Common myeloid progenitor, CD34-positive (primary cell): ENCODE data around the gene MED29.
A peak's percentile ranks its signal among the peaks of the same experiment; 100 is the strongest.
"Not testable (repeated sequence)": the region's sequence is repeated elsewhere in the genome, so short reads cannot be mapped to it uniquely, and the experiment has no call there.

ENCODE experiments used
- CTCF ChIA-PET: fragments of 350-600 bp; sonication (Branson Sonifier 250); formaldehyde crosslinking; loops from one replicate; lab custom pipeline; 2021; ENCODE audit warnings: antibody characterized with exemption; lab: Charles Lee
- POLR2A ChIA-PET: fragments of 350-600 bp; sonication (Branson Sonifier 250); formaldehyde crosslinking; loops from one replicate; lab custom pipeline; 2021; ENCODE audit warnings: antibody characterized with exemption; lab: Charles Lee
- DNase-seq, 3 donors: peaks; one replicate each; pipeline versions ENCODE4 v3.0.0 to v3.0.0-alpha.2; 2013
- H3K27ac ChIP-seq, 2 experiments: 1 replicate in 1 of 2; 2 replicates in 1 of 2; pipeline ENCODE4 v1.7.0; 2013; ENCODE audit warnings: inconsistent platforms in 2 of 2, low read length in 2 of 2, mild to moderate bottlenecking in 2 of 2, low read depth in 1 of 2, moderate library complexity in 1 of 2; ENCODE audit not compliant: severe bottlenecking in 2 of 2, insufficient read depth in 1 of 2, poor library complexity in 1 of 2
- H3K27me3 ChIP-seq, 5 experiments: replicated peaks in 2 of 5; 1 replicate in 3 of 5; 2 replicates in 2 of 5; pipeline versions ENCODE4 v1.6.1 to v1.7.0; 2013; ENCODE audit warnings: low read length in 4 of 5, mild to moderate bottlenecking in 2 of 5, moderate library complexity in 2 of 5, inconsistent platforms in 1 of 5; ENCODE audit not compliant: insufficient read depth in 5 of 5, control insufficient read depth in 4 of 5
- H3K36me3 ChIP-seq, 4 experiments: 1 replicate in 2 of 4; 2 replicates in 2 of 4; pipeline versions ENCODE4 v1.6.1 to v1.7.0; 2013; ENCODE audit warnings: low read length in 3 of 4, control low read depth in 1 of 4, mild to moderate bottlenecking in 1 of 4; ENCODE audit not compliant: control insufficient read depth in 4 of 4, insufficient read depth in 4 of 4
- H3K4me1 ChIP-seq, 4 experiments: 1 replicate in 3 of 4; 2 replicates in 1 of 4; pipeline versions ENCODE4 v1.6.1 to v1.7.1; 2013; ENCODE audit warnings: low read length in 3 of 4, mild to moderate bottlenecking in 3 of 4, control low read depth in 1 of 4, inconsistent platforms in 1 of 4, moderate library complexity in 1 of 4; ENCODE audit not compliant: control insufficient read depth in 4 of 4, insufficient read depth in 4 of 4; ENCODE audit errors: control extremely low read depth in 1 of 4
- H3K4me3 ChIP-seq, 7 experiments: 1 replicate in 4 of 7; 2 replicates in 3 of 7; pipeline versions ENCODE4 v1.5.1 to v1.7.0; 2013; ENCODE audit warnings: mild to moderate bottlenecking in 7 of 7, low read length in 6 of 7, moderate library complexity in 6 of 7, inconsistent platforms in 2 of 7, low read depth in 2 of 7, control low read depth in 1 of 7; ENCODE audit not compliant: insufficient read depth in 4 of 7, control insufficient read depth in 1 of 7; ENCODE audit errors: extremely low read depth in 1 of 7
- H3K9me3 ChIP-seq, 5 experiments: 1 replicate in 4 of 5; 2 replicates in 1 of 5; pipeline versions ENCODE4 v1.6.1 to v1.7.1; 2013; ENCODE audit warnings: low read length in 4 of 5, mild to moderate bottlenecking in 2 of 5, inconsistent platforms in 1 of 5, low read depth in 1 of 5, moderate library complexity in 1 of 5; ENCODE audit not compliant: control insufficient read depth in 4 of 5, insufficient read depth in 2 of 5; ENCODE audit errors: control extremely low read depth in 1 of 5
- WGBS: methylation state at CpG from one replicate; pipeline ENCODE4 v1.1.5; 2013; ENCODE audit not compliant: insufficient coverage; 5-methylcytosine and 5-hydroxymethylcytosine counted together

MED29 gene

DNA sequence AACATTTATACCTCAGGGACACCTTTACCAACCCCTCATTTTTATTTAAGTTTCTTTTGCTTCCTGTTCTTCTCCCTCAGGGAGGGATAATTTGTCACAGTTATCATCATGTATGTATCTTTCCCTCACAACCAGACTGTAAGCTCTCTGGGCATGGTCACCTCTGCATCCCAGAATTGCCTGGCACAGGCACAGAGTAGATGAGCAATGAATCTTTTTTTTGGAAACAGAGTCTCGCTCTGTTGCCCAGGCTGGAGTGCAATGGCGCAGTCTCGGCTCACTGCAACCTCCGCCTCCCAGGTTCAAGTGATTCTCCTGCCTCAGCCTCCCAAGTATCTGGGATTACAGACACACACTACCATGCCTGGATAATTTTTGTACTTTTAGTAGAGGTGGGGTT lies 11.8 kb upstream of the MED29 start:
- H3K4me1 ChIP-seq, H3K9me3 ChIP-seq, POLR2A ChIA-PET, H3K27ac ChIP-seq, H3K27me3 ChIP-seq, DNase-seq, H3K4me3 ChIP-seq, CTCF ChIA-PET: not testable (repeated sequence)
- 100% methylated on average over 1 of the region's 4 CpGs for WGBS
- H3K36me3 ChIP-seq, result peaks cover 17 to 96% (median 75%) of the 10 kb centered on the region in 4 experiments

DNA sequence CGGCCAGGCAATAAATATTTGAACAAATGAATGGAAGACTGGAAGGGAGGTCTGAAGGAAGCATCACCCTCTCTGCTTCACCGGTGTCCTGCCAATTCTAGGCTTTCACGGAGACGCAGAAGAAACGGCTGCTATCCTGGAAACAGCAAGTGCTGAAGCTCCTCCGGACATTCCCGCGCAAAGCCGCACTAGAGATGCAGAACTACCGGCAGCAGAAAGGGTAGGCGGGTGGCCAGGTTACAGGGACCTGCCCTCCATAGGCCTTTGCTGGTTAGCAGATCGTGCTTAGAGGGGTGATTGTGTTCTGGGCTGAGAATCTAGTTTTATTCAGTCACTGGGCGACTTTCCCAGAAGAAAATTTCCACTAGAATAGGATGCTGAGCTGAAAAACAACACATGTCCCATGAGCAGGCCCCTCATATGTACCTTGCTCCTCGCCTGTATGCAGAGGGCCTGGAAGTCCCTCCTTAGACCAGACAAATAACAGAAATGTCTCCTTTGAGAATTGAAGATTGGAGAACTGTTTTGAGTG lies 11.2 kb upstream of the MED29 start:
- Histone ChIP-seq H3K27ac (no peak overlapping the region), H3K4me3 (no peak overlapping the region), H3K36me3 (peaks cover 18 to 96% (median 76%) of the 10 kb centered on the region in 4 experiments), H3K27me3 (no peaks in the 10 kb centered on the region), H3K4me1 (no peaks in the 10 kb centered on the region), H3K9me3 (no peaks in the 10 kb centered on the region)
- DNase-seq, result no peak
- ChIA-PET CTCF (no interaction called here), POLR2A (no interaction called here)
- WGBS, result 100% methylated on average over 13 of the region's 14 CpGs

DNA sequence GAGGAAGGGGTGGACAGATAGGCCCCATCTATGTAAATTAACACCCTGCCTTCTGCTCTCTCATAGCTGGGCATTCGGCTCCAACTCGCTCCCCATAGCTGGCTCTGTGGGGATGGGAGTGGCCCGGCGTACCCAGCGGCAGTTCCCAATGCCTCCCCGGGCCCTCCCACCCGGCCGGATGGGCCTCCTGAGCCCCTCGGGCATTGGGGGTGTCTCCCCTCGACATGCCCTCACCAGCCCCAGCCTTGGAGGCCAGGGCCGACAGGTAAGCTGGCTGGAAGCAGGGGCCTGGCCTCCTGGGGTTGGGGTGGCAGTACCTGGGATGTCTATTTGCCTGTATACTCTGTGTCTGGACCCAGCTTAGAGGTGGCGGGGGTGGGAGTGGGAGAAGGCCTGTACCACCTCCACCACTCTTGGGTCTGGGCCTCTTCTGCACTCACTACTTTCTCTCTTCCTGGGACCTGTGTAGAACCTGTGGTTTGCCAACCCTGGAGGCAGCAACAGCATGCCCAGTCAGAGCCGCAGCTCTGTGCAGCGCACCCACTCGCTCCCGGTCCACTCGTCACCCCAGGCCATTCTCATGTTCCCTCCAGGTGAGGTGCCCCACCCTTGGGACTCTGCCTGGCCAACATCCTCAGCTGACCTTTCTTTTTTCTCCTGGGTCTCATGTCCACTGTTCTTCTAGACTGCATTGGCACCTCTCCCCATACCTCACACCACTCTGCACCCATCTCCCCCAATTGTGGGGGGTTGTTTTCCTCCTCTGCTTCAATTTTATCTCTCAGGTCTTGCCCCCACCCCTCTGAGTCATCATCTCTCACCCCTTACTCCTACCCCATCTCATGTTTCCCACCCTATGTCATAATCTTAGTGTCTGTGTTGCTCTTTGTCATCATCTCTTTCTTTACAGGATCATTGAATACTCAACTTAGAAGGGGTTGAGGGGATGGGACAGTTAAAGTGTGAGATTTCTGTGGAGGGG lies 10.4 kb upstream of the MED29 start:
- ChIA-PET POLR2A (interaction anchor here (2.1 kb wide), 1 partner anchor 10 kb away, joined by 6 read pairs; the partner anchor contains the start of genes MED29 and PAF1), CTCF (no interaction called here)
- WGBS, result over 99% methylated on average over 15 of the region's 17 CpGs

DNA sequence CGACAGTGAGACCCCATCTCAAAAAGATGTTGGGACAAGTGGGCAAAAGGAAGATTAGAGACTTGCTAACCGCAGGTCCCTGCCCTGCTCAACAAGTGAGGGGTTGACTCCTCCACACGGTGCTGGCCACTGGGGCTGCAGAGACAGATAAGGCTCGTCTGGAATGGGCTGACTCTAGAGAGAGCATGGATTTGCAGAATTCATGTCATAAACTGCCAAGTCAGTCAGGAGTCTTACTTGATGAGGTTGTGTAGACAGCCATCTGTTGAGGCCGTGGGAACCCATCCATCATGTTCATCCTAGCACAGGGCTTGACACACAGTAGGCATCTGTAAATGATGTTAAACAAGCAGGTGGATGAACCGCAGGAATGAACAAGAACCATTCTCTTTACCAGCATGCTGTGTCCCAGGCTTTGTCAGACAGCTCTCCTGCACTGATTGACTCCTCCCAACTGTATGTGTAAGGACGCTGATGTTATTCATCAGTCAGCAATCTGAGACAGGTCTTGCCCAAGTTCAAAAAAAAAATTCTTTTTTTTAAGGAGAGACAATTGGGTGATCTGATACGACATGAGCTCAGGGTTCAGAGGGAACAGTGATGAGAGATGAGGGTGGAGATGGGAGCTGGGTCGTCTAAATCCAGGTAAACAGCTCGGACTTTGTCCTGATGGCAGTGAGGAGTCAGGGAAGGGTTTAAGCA lies 9.1 kb upstream of the MED29 start:
- Histone ChIP-seq H3K9me3 (no peaks in the 10 kb centered on the region), H3K4me1 (no peaks in the 10 kb centered on the region), H3K4me3 (no peak overlapping the region), H3K27me3 (no peaks in the 10 kb centered on the region), H3K27ac (no peak overlapping the region), H3K36me3 (peaks cover 16 to 96% (median 73%) of the 10 kb centered on the region in 4 experiments)
- DNase-seq, result no peak
- ChIA-PET CTCF (interaction anchor here (0.6 to 1.1 kb wide), 2 partner anchors 8 to 19 kb away, joined by 3 read pairs; no protein-coding TSS in a partner anchor), POLR2A (interaction anchor here (2.1 kb wide), 1 partner anchor 9 kb away, joined by 6 read pairs; the partner anchor contains the start of genes MED29 and PAF1)
- 96% methylated on average over 8 of the region's 10 CpGs for WGBS

More for the DNA sequence above, 10.4 kb upstream of the MED29 start:
- Histone ChIP-seq H3K4me3 (no peak overlapping the region), H3K36me3 (peaks cover 18 to 96% (median 73%) of the 10 kb centered on the region in 4 experiments), H3K27me3 (no peaks in the 10 kb centered on the region), H3K4me1 (no peaks in the 10 kb centered on the region), H3K27ac (no peak overlapping the region), H3K9me3 (no peaks in the 10 kb centered on the region)
- no peak for DNase-seq

DNA sequence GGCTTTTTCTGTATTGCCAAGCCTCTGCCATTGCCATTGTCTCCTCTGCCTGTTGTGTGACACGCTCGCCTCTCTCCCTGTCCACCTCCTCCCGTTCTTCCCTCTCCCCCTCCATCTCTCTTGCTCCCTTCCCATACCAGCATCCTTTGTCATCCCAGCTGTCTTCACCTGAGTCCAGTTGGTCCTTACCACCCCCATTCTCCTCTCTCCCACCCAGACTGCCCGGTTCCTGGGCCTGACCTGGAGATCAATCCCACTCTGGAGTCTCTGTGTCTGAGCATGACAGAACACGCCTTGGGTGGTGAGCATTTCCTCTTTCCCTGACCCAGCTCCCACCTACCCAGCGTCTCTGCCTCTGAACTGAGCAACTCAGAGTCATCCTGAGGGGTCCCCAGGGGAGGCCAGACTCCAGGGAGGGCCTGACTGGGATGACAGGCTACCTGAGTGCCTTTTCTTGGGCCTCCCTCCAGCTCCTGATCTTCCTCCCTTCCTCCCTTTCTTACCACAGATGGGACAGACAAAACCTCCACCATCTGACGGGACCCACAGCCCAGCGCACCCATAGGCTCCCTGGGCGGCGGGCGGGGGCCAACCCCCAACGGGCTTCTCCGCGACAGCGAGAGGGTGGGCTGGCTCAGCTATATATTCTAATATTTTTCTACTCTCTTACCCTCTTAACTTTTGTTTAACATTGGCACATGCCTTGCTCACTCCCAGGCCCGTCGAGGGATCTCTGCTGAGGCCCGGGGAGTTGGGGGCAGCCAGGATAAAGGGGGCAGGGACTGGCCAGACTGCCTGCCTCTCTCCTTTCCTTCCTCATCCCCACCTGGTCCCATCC lies 8.0 kb upstream of the MED29 start:
- 91% methylated on average over 14 of the region's 18 CpGs for WGBS
- CTCF ChIA-PET, result interaction anchor here (1.1 kb wide), 1 partner anchor 9 kb away, joined by 3 read pairs; no protein-coding TSS in a partner anchor
- no peaks in the 10 kb centered on the region for H3K27me3 ChIP-seq
- H3K4me3 ChIP-seq, result no peak overlapping the region
- no peak overlapping the region for H3K27ac ChIP-seq
- H3K9me3 ChIP-seq, result no peaks in the 10 kb centered on the region
- POLR2A ChIA-PET, result no interaction called here
- H3K4me1 ChIP-seq, result no peaks in the 10 kb centered on the region
- peaks cover 15 to 92% (median 71%) of the 10 kb centered on the region in 4 experiments for H3K36me3 ChIP-seq
- no peak for DNase-seq

DNA sequence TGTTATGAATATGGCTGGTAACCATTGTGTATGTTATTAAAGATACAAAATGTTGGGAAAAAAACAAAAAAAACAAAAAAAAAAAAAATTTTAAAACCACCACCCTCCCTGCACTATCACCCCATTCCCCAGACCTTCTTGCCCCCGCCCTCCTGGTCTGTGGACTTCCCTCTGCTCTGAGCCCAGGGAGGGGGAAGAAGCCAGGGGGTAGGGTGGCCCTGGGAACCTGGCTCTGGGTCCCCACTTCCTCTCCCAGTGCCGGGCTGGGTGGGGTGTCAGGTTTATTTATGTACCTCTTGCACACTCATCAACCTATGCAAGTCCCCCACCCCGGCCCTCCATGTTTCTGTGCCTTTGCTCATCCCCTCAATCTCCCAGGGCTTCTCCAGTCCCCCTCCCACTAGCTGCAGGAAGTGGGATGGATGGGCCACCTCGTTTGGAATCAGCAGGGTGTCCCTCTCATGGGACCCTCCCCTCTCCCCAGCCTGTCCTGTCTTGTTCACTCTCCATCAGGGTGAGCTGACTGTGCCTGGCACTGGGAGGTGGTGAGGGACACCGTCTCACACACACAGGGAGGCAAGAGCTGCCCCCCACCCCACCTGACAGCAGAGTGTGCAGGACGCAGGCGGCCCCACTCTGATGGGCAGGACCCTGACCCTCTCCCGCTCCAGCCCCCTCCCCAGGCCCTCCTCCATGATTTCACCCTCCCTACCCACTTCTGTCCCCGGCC lies 6.2 kb upstream of the MED29 start:
- no peak for DNase-seq
- no peaks in the 10 kb centered on the region for H3K9me3 ChIP-seq
- WGBS, result 86% methylated on average over 2 of the region's 9 CpGs
- ChIA-PET CTCF (interaction anchor here (1.2 to 1.6 kb wide), 2 partner anchors 9 to 27 kb away, joined by 3 to 4 read pairs; partner anchors contain the start of gene PLEKHG2), POLR2A (interaction anchor here (0.6 kb wide), 1 partner anchor 28 kb away, joined by 3 read pairs; the partner anchor contains the start of gene PLEKHG2)
- peak overlapping the region in 1 of 2 experiments; percentile 32 for H3K27ac ChIP-seq
- H3K4me3 ChIP-seq, result no peak overlapping the region
- H3K4me1 ChIP-seq, result peaks cover 0 to 7% (median 5%) of the 10 kb centered on the region in 4 experiments
- H3K36me3 ChIP-seq, result peaks cover 18 to 89% (median 70%) of the 10 kb centered on the region in 4 experiments
- H3K27me3 ChIP-seq, result no peaks in the 10 kb centered on the region
